ENCODE measurements around the gene CMC2. TPM values are rescaled to one million over a fixed set of nuclear protein-coding genes. Genes with fewer than 3 reads are reported as not detected.

CMC2 gene
- total RNA-seq, 1 experiment from 2014 or later: 64.2 TPM

DNA sequence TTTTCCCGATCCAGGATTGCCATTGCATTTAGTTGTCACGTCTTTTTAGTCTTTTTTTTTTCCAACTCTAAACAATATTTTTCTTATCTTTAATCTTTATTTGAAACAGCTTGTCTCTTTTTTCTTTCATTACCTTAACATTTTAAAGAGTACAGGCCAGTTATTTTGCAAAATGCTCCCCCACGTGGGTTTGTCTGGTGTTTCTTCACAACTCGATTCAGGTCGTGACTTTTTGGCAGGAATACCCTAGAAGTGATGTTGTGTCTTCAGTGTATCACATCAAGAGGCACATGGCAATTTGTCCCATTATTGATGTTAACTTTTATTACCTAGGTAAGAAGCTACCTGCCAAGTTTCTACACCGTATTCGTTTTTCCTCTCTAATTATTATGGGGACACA lies 17.9 kb downstream of the CMC2 start:
- no peak overlapping the region for H3K27ac Mint-ChIP-seq
- Histone ChIP-seq H2AK5ac (ENCODE audit: insufficient read length, low read length) (no peak overlapping the region), H3K4me2 (ENCODE audit: insufficient read depth, insufficient read length, low read length) (no peak overlapping the region), H2BK120ac (ENCODE audit: low read depth, low read length, poor library complexity, severe bottlenecking) (no peak overlapping the region), H3K18ac (ENCODE audit: insufficient read length, low read depth, low read length) (no peak overlapping the region), H3K56ac (ENCODE audit: insufficient read length, low read depth, low read length) (no peak overlapping the region), H2BK5ac (ENCODE audit: insufficient read length, low read length) (no peak overlapping the region), H3K79me2 (ENCODE audit: insufficient read depth, low read length) (no peaks in the 10 kb centered on the region), H3K4me1 (ENCODE audit: insufficient read depth, low read length) (peaks cover 6% of the 10 kb centered on the region; the same call in 1 of the 2 replicates), H4K91ac (ENCODE audit: insufficient read length, low read depth, low read length) (no peak overlapping the region), H4K20me1 (ENCODE audit: control insufficient read depth, insufficient read depth, insufficient read length) (no peaks in the 10 kb centered on the region), H2BK20ac (ENCODE audit: low read depth, low read length, poor library complexity, severe bottlenecking) (no peak overlapping the region), H3K23ac (ENCODE audit: insufficient read length, low read depth, low read length) (no peak overlapping the region), H3K9me3 (ENCODE audit: control insufficient read depth, low read depth, low read length) (no peaks in the 10 kb centered on the region), H3K27ac (ENCODE audit: insufficient read length, low read depth, low read length) (no peak overlapping the region), H3K4ac (ENCODE audit: low read depth, low read length) (no peak overlapping the region), H4K8ac (replicated peaks; ENCODE audit: insufficient read length, low read depth, low read length) (no peak overlapping the region), H3K27me3 (ENCODE audit: insufficient read depth, low read length) (no peaks in the 10 kb centered on the region), H3K14ac (ENCODE audit: insufficient read depth, low read length) (no peak overlapping the region), H3K79me1 (ENCODE audit: insufficient read depth, low read depth, low read length, poor library complexity, severe bottlenecking) (no peaks in the 10 kb centered on the region), H3T11ph (ENCODE audit: low read length) (no peak overlapping the region), H3K23me2 (ENCODE audit: insufficient read length, low read depth, low read length, poor library complexity, severe bottlenecking) (no peaks in the 10 kb centered on the region), H2BK15ac (ENCODE audit: low read depth, low read length) (no peak overlapping the region), H3K9ac (ENCODE audit: extremely low read depth, insufficient read length, low read length) (no peak overlapping the region), H2AFZ (ENCODE audit: low read length) (no peak overlapping the region), H4K5ac (ENCODE audit: insufficient read length, low read depth, low read length) (no peak overlapping the region), H2BK12ac (ENCODE audit: insufficient read length, low read depth, low read length) (no peak overlapping the region)
- DNase-seq: no peak
- H3K4me1 Mint-ChIP-seq: peaks cover 27 to 36% of the 10 kb centered on the region in 2 experiments
- no CpG with 5 or more reads among the region's 7 CpGs for whole genome bisulfite sequencing (ENCODE audit: extremely low coverage, insufficient read length, low lambda C conversion rate)
- H3K36me3 Mint-ChIP-seq (ENCODE audit: insufficient read depth in 1 of 3, low read depth in 3 of 3): peaks cover 0 to 10% (median 3%) of the 10 kb centered on the region in 3 experiments; a peak in 5 of 7 replicates
- H3K4me3 Mint-ChIP-seq: no peak overlapping the region
- TF ChIP-seq, protein P1, sequence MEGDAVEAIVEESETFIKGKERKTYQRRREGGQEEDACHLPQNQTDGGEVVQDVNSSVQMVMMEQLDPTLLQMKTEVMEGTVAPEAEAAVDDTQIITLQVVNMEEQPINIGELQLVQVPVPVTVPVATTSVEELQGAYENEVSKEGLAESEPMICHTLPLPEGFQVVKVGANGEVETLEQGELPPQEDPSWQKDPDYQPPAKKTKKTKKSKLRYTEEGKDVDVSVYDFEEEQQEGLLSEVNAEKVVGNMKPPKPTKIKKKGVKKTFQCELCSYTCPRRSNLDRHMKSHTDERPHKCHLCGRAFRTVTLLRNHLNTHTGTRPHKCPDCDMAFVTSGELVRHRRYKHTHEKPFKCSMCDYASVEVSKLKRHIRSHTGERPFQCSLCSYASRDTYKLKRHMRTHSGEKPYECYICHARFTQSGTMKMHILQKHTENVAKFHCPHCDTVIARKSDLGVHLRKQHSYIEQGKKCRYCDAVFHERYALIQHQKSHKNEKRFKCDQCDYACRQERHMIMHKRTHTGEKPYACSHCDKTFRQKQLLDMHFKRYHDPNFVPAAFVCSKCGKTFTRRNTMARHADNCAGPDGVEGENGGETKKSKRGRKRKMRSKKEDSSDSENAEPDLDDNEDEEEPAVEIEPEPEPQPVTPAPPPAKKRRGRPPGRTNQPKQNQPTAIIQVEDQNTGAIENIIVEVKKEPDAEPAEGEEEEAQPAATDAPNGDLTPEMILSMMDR (conservative IDR thresholded peaks at IDR 0.05): no peak
- H3K9me3 Mint-ChIP-seq: no peaks in the 10 kb centered on the region
- peaks cover 4% of the 10 kb centered on the region for H3K27me3 Mint-ChIP-seq (ENCODE audit: low read depth)
